Measurements from ENCODE around the gene DYNLT2.

Gene DYNLT2

DNA sequence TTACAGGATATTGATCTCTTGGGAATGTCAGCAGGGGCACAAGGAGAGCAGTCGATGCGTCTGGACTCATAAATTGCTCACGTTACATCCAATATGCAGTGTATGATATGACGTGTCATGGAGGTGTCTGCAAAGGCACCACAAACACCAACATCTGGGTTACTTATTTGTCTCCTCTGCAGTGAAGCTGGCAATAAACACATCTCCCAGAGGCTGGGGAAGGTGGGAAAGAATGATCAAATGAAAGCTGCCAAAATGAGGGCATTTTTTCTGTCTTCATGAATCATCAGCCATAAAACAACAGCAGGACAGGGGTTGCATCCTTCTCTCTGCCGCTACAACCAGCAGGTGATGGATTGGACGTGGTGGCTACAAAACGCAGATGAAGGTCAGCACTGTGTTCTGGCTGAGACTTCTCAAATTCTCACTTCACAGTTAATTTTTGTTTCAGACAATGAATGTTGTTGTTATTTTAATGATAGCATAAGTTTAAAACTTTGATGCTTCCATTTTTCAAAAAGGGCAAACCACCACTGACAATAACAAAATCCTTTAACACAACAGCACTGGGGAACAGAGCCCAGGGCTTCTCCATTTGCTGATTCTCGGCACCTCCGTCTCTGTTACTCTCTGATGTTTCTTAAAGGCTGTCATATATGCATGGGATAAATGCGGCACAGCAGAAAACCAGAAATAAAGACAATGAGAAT is 47.5 kb upstream of the DYNLT2 start:
- POLR2A ChIA-PET, result no interaction called here
- no peak for DNase-seq (ENCODE audit: extremely low spot score)
- TF ChIP-seq SP1 (IDR thresholded peaks at IDR 0.05) (no peak), TARDBP (IDR thresholded peaks at IDR 0.05) (no peak), FOXA1 (IDR thresholded peaks at IDR 0.05) (no peak), ZNF384 (IDR thresholded peaks at IDR 0.05) (no peak), LEF1 (IDR thresholded peaks at IDR 0.05; ENCODE audit: borderline replicate concordance) (no peak), ELF4 (IDR thresholded peaks at IDR 0.05) (no peak), ARNT (IDR thresholded peaks at IDR 0.05) (no peak), L3MBTL2 (conservative IDR thresholded peaks at IDR 0.05) (no peak), FOXK2 (IDR thresholded peaks at IDR 0.05) (no peak), NFRKB (IDR thresholded peaks at IDR 0.05) (no peak), CTBP1 (IDR thresholded peaks at IDR 0.05; ENCODE audit: borderline replicate concordance) (no peak), BHLHE40 (IDR thresholded peaks at IDR 0.05; ENCODE audit: borderline replicate concordance) (no peak), FOXM1 (IDR thresholded peaks at IDR 0.05; ENCODE audit: borderline replicate concordance) (no peak), SUZ12 (IDR thresholded peaks at IDR 0.05) (no peak), HDGF (IDR thresholded peaks at IDR 0.05; ENCODE audit: borderline replicate concordance) (no peak)
- TF ChIP-seq, protein P1, sequence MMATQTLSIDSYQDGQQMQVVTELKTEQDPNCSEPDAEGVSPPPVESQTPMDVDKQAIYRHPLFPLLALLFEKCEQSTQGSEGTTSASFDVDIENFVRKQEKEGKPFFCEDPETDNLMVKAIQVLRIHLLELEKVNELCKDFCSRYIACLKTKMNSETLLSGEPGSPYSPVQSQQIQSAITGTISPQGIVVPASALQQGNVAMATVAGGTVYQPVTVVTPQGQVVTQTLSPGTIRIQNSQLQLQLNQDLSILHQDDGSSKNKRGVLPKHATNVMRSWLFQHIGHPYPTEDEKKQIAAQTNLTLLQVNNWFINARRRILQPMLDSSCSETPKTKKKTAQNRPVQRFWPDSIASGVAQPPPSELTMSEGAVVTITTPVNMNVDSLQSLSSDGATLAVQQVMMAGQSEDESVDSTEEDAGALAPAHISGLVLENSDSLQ (IDR thresholded peaks at IDR 0.05), result no peak
- CTCF ChIA-PET, result interaction anchor here (1.8 kb wide), 2 partner anchors 9 to 33 kb away, joined by 5 read pairs; no protein-coding TSS in a partner anchor

DNA sequence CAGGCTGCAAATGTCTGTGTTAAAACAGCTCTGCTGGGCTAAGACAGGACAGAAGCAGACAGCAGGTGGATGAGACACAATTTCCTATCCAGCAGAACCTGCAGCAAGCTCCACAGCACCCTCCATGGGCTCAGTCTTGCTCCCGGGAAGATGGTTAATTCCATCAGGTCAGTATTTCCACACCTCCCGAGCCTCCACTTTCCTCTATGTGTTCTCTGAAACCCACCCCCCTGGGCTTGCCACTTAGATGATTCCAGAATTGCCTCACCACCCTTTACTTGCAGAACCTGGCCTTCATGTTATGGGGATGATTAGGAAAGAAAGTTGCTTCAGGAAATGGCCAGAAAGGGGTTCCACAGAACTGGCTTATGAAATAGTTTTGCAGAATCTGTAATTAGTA is 43.8 kb upstream of the DYNLT2 start:
- ChIA-PET POLR2A (no interaction called here), CTCF (interaction anchor here (0.6 to 2.0 kb wide), 2 partner anchors 9 to 755 kb away, joined by 3 to 5 read pairs; no protein-coding TSS in a partner anchor)
- no peak for DNase-seq (ENCODE audit: extremely low spot score)
- TF ChIP-seq ZNF384 (IDR thresholded peaks at IDR 0.05) (no peak), NFRKB (IDR thresholded peaks at IDR 0.05) (no peak), SP1 (IDR thresholded peaks at IDR 0.05) (no peak), CTBP1 (IDR thresholded peaks at IDR 0.05; ENCODE audit: borderline replicate concordance) (no peak), HDGF (IDR thresholded peaks at IDR 0.05; ENCODE audit: borderline replicate concordance) (no peak), L3MBTL2 (conservative IDR thresholded peaks at IDR 0.05) (no peak), ARNT (IDR thresholded peaks at IDR 0.05) (no peak), FOXM1 (IDR thresholded peaks at IDR 0.05; ENCODE audit: borderline replicate concordance) (no peak), TARDBP (IDR thresholded peaks at IDR 0.05) (no peak), FOXK2 (IDR thresholded peaks at IDR 0.05) (no peak), SUZ12 (IDR thresholded peaks at IDR 0.05) (no peak), LEF1 (IDR thresholded peaks at IDR 0.05; ENCODE audit: borderline replicate concordance) (no peak), BHLHE40 (IDR thresholded peaks at IDR 0.05; ENCODE audit: borderline replicate concordance) (no peak), FOXA1 (IDR thresholded peaks at IDR 0.05) (no peak), ELF4 (IDR thresholded peaks at IDR 0.05) (no peak)
- TF ChIP-seq, protein P1 (IDR thresholded peaks at IDR 0.05), result no peak

DNA sequence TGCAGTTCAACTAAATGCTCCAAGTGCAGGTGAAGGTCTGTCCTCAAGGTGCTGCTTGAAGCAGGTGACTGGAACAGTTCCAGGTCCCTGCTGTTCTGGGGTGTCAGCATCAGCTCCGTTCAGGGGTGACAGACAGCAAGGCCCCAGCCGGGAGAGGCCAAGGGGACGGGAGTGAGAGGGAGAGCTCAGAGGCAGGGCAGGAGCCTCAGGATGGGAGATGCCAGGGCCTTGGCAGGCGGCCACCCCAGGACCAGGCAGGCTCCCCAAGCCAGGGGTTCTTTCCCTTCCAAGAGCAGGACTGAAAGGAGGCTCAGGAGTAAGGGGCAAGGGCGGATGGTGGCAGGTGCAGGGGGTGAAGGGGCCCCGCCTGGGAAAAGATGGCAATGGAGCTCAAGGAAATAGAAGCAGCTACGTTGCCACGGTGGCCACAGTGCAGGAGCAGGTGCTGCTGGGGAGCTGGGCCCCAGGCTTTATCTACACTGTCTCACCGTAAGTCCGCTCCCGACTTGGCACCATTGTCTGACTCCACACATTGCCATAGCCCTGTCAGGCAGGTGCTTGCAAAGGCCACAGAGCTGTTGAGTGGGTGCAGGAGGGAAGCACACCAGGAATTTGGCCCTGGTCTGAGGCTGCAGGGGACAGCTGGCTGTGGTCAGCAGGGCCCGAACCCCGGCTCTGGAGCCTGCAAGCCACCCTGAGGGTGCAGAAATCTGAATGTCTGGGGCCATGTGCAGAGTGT is 43.1 kb upstream of the DYNLT2 start:
- CTCF ChIA-PET, result interaction anchor here (0.6 to 2.0 kb wide), 2 partner anchors 9 to 755 kb away, joined by 3 to 5 read pairs; no protein-coding TSS in a partner anchor
- POLR2A ChIA-PET, result interaction anchor here (2.9 kb wide), 1 partner anchor 11 kb away, joined by 16 read pairs; no protein-coding TSS in a partner anchor

DNA sequence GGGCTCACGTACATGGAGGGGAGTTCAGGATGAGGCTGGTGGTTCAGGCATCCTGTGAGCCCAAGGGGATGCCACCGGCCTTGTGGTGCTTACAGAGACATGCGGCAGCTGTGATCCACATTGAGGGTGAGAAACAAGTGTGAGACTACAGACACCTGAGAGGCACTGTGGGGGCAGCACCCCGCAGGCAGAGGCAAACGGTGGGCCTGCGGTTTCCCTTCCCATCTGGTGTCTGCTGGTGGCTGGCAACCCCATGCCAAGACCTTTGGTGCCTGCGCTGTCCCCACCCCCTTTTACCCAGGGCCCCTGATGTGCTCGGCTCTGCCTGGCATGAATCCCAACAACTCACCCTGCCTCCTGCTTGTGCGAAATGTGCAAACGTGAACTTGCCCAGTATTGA is 42.0 kb upstream of the DYNLT2 start:
- ChIA-PET CTCF (interaction anchor here (2.0 kb wide), 1 partner anchor 11 kb away, joined by 5 read pairs; no protein-coding TSS in a partner anchor), POLR2A (interaction anchor here (2.9 kb wide), 1 partner anchor 12 kb away, joined by 16 read pairs; no protein-coding TSS in a partner anchor)
- no peak for DNase-seq (ENCODE audit: extremely low spot score)
- TF ChIP-seq ELF4 (IDR thresholded peaks at IDR 0.05) (no peak), CTBP1 (IDR thresholded peaks at IDR 0.05; ENCODE audit: borderline replicate concordance) (no peak), ARNT (IDR thresholded peaks at IDR 0.05) (no peak), ZNF384 (IDR thresholded peaks at IDR 0.05) (no peak), NFRKB (IDR thresholded peaks at IDR 0.05) (no peak), LEF1 (IDR thresholded peaks at IDR 0.05; ENCODE audit: borderline replicate concordance) (no peak), FOXM1 (IDR thresholded peaks at IDR 0.05; ENCODE audit: borderline replicate concordance) (no peak), BHLHE40 (IDR thresholded peaks at IDR 0.05; ENCODE audit: borderline replicate concordance) (no peak), SUZ12 (IDR thresholded peaks at IDR 0.05) (no peak), FOXA1 (IDR thresholded peaks at IDR 0.05) (no peak), L3MBTL2 (conservative IDR thresholded peaks at IDR 0.05) (no peak), HDGF (IDR thresholded peaks at IDR 0.05; ENCODE audit: borderline replicate concordance) (no peak), TARDBP (IDR thresholded peaks at IDR 0.05) (no peak), SP1 (IDR thresholded peaks at IDR 0.05) (no peak), FOXK2 (IDR thresholded peaks at IDR 0.05) (no peak)
- TF ChIP-seq, protein P1 (IDR thresholded peaks at IDR 0.05), result no peak

More for the DNA sequence above, 43.1 kb upstream of the DYNLT2 start:
- TF ChIP-seq FOXA1 (IDR thresholded peaks at IDR 0.05) (no peak), L3MBTL2 (conservative IDR thresholded peaks at IDR 0.05) (no peak), ELF4 (IDR thresholded peaks at IDR 0.05) (no peak), BHLHE40 (IDR thresholded peaks at IDR 0.05; ENCODE audit: borderline replicate concordance) (no peak), FOXK2 (IDR thresholded peaks at IDR 0.05) (no peak)
- no peak for DNase-seq (ENCODE audit: extremely low spot score)

- TF ChIP-seq TARDBP (IDR thresholded peaks at IDR 0.05) (no peak), ZNF384 (IDR thresholded peaks at IDR 0.05) (no peak), LEF1 (IDR thresholded peaks at IDR 0.05; ENCODE audit: borderline replicate concordance) (no peak), NFRKB (IDR thresholded peaks at IDR 0.05) (no peak)
- CTCF ChIA-PET, result no interaction called here
- POLR2A ChIA-PET, result interaction anchor here (2.9 kb wide), 1 partner anchor 13 kb away, joined by 16 read pairs; no protein-coding TSS in a partner anchor
- DNase-seq (ENCODE audit: extremely low spot score), result no peak
Measured at GRCh38 chr6:169792306-169793015, 41.1 kb upstream of the DYNLT2 start.
